Right lobe of liver (tissue), 6 donors: ENCODE measurements around the gene CTDP1. TPM values are rescaled to one million over a fixed set of nuclear protein-coding genes. Genes with fewer than 3 reads are reported as not detected.
A peak's percentile ranks its signal among the peaks of the same experiment; 100 is the strongest.

Experiments
- ATAC-seq, 4 donors: fragments of 200-7000 bp; cut with Tn5 transposase; one replicate each; pipeline ENCODE4 v1.9.1; 2020; ENCODE audit warnings: mild to moderate bottlenecking in 4 of 4, moderate library complexity in 4 of 4
- DNase-seq, 3 donors: peaks; one replicate each; pipeline ENCODE4 v3.0.0-alpha.2; 2020
- H3K27ac ChIP-seq, 3 donors: fragments of 200-600 bp; one replicate each; pipeline ENCODE4 v1.8.0; 2022
- H3K27me3 ChIP-seq, 2 donors: fragments of 200-600 bp; one replicate each; pipeline ENCODE4 v1.8.0; 2022
- H3K36me3 ChIP-seq, 4 donors: fragments of 200-600 bp; sonication (generic) in 1 of 4; one replicate each; pipeline versions ENCODE4 v1.5.1 to v1.8.0; 2017 to 2022; ENCODE audit warnings: control low read depth in 1 of 4
- H3K4me1 ChIP-seq, 4 donors: fragments of 200-600 bp; sonication (generic) in 1 of 4; one replicate each; pipeline versions ENCODE4 v1.5.1 to v1.8.0; 2017 to 2022; ENCODE audit warnings: control low read depth in 1 of 4
- H3K4me3 ChIP-seq, 3 donors: fragments of 200-600 bp; one replicate each; pipeline ENCODE4 v1.8.0; 2022
- H3K9me3 ChIP-seq, 4 donors: fragments of 200-600 bp; sonication (generic) in 1 of 4; one replicate each; pipeline versions ENCODE4 v1.5.1 to v1.8.0; 2017 to 2022; ENCODE audit warnings: control low read depth in 1 of 4
- CTCF ChIP-seq, 4 donors: fragments of 200-600 bp in 3 of 4; fragments of 450-650 bp in 1 of 4; IDR thresholded peaks; one replicate each; pipeline versions ENCODE4 v1.5.1 to v1.8.0; 2016 to 2022; ENCODE audit warnings: antibody characterized with exemption in 4 of 4, mild to moderate bottlenecking in 2 of 4
- POLR2A ChIP-seq: fragments of 450-650 bp; IDR thresholded peaks from one replicate; pipeline ENCODE4 v1.6.1; 2017; ENCODE audit warnings: antibody characterized with exemption, mild to moderate bottlenecking
- WGBS: methylation state at CpG from one replicate; pipeline ENCODE4 v1.1.6; 2018; ENCODE audit warnings: low coverage, low lambda C conversion rate; ENCODE audit not compliant: insufficient coverage; ENCODE audit errors: missing lambda C conversion rate; 5-methylcytosine and 5-hydroxymethylcytosine counted together
- intact Hi-C, 2 donors: fragments of 100-400 bp; cut with DNase I; formaldehyde crosslinking; loops; one replicate each; pipeline versions ENCODE4 v1.11.2 to v1.14.1; 2022
- total RNA-seq, 6 experiments: library from RNA; depleted of rRNA in 2 of 6; stranded (reverse); fragments of >200 nt in 2 of 6; fragmentation: NEBNext Ultra II Directional in 3 of 6; extraction: Animal tissue kit (Norgen Biotek cat#: 25700) in 3 of 6; gene quantifications; one replicate each; pipeline versions ENCODE4 v1.1.0 to v1.2.4, GENCODE V29; 2016 to 2023
- donor health status: DM: no; HTN: yes; CAD: no.
- donor health status: DM: no; HTN: no; CAD: no.
- donor health status: DM: no; HTN: no; CAD: no.
- donor health status: DM: no; HTN: yes; CAD: no.
- donor health status: DM: no; HTN: yes; CAD: no.

CTDP1 gene
- total RNA-seq, 6 experiments from 2014 or later: 7.5 to 10.4 (median 8.2) TPM

GRCh38 chr18:79733135-79733701 lies 53.6 kb downstream of the CTDP1 start:
- Histone ChIP-seq H3K9me3 (peaks cover 0 to 21% (median 0%) of the 10 kb centered on the region in 4 donors), H3K27me3 (no peaks in the 10 kb centered on the region), H3K27ac (no peak overlapping the region), H3K36me3 (peaks cover 0 to 37% (median 7%) of the 10 kb centered on the region in 4 donors), H3K4me1 (no peaks in the 10 kb centered on the region), H3K4me3 (no peak overlapping the region)
- no peak for ATAC-seq
- peak in 1 of 3 donors; percentile 39 for DNase-seq
- TF ChIP-seq POLR2A (no peak), CTCF (IDR thresholded peaks at IDR 0.05) (no peak)
- intact Hi-C loops: no loop called here
- 92% methylated on average over 20 of the region's 38 CpGs for WGBS

GRCh38 chr18:79733986-79734770 lies 54.6 kb downstream of the CTDP1 start:
- H3K9me3 ChIP-seq: peaks cover 0 to 21% (median 0%) of the 10 kb centered on the region in 4 donors
- peaks cover 0 to 32% (median 6%) of the 10 kb centered on the region in 4 donors for H3K36me3 ChIP-seq
- no peak overlapping the region for H3K27ac ChIP-seq
- no peaks in the 10 kb centered on the region for H3K27me3 ChIP-seq
- intact Hi-C loops: no loop called here
- WGBS: 88% methylated on average over 19 of the region's 33 CpGs
- no peaks in the 10 kb centered on the region for H3K4me1 ChIP-seq
- TF ChIP-seq POLR2A (no peak), CTCF (IDR thresholded peaks at IDR 0.05) (no peak)
- H3K4me3 ChIP-seq: no peak overlapping the region
- no peak for ATAC-seq
- DNase-seq: peak in 1 of 3 donors; percentile 37

- Histone ChIP-seq H3K27me3 (no peaks in the 10 kb centered on the region), H3K4me1 (no peaks in the 10 kb centered on the region), H3K4me3 (no peak overlapping the region), H3K27ac (no peak overlapping the region), H3K36me3 (peaks cover 0 to 25% (median 3%) of the 10 kb centered on the region in 4 donors), H3K9me3 (peaks cover 0 to 12% (median 0%) of the 10 kb centered on the region in 4 donors)
- WGBS: 98% methylated on average over 11 of the region's 63 CpGs
- TF ChIP-seq POLR2A (no peak), CTCF (IDR thresholded peaks at IDR 0.05) (no peak)
- DNase-seq (peak in 1 of 3 donors; percentile 47), ATAC-seq (no peak)
- intact Hi-C loops: no loop called here
Measured at GRCh38 chr18:79735071-79735980, 55.7 kb downstream of the CTDP1 start.

- Histone ChIP-seq H3K4me1 (no peaks in the 10 kb centered on the region), H3K27ac (no peak overlapping the region), H3K27me3 (no peaks in the 10 kb centered on the region), H3K9me3 (peaks cover 0 to 12% (median 0%) of the 10 kb centered on the region in 4 donors), H3K4me3 (no peak overlapping the region), H3K36me3 (peaks cover 0 to 20% (median 3%) of the 10 kb centered on the region in 4 donors)
- TF ChIP-seq CTCF (IDR thresholded peaks at IDR 0.05) (no peak), POLR2A (no peak)
- 78% methylated on average over 5 of the region's 25 CpGs for WGBS
- DNase-seq: no peak
- intact Hi-C loops: no loop called here
- peak in 1 of 4 donors; percentile 23 for ATAC-seq
Measured at GRCh38 chr18:79736230-79736629, 56.6 kb downstream of the CTDP1 start.
